Keratinocyte (primary cell): ENCODE measurements around the gene CEACAM21.

Source experiments
- EZH2 ChIP-seq: IDR thresholded peaks from one replicate; pipeline ENCODE4 v1.6.1; 2012; ENCODE audit warnings: inconsistent platforms, mild to moderate bottlenecking, low read length, moderate library complexity
- TF ChIP-seq, protein P1 (sequence below), 3 experiments: IDR thresholded peaks in 1 of 3; conservative IDR thresholded peaks in 1 of 3; optimal IDR thresholded peaks in 1 of 3; 2 replicates in 2 of 3; 3 replicates in 1 of 3; pipeline versions ENCODE3 to v1.5.1; 2011; ENCODE audit warnings: low read length in 3 of 3, mild to moderate bottlenecking in 3 of 3, moderate library complexity in 2 of 3, control low read depth in 1 of 3, inconsistent platforms in 1 of 3; ENCODE audit not compliant: insufficient read depth in 2 of 3; ENCODE audit errors: extremely low read depth in 1 of 3

DNA sequence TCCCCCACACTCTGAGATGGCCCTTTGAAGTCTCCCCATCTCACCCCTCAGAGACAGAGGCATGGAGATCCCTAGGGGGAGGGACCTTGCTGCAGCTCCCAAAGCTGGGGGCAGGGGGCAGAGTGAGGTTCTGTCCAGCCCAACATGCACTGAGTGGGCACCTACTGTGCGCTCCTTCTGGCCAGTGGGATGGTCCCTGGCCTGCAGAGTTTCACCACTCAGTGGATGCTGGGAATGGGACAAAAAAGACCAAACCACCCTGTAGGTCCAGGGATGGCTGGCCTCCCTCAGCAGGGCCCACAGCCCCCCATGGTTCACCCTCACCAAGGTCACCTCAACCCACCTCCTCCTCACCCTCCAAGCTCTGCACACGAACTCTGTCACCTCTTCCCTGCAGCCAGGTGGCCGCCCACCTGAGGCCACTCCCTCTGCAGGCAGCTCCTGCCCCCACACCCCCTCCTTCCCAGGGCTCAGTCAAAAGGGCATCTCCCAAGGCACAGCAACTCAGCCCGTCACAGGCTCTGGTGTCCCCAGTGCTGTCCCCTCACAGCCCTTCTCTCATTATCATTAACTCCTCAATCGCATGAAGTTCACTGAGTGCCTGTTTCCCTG is 16.1 kb downstream of the CEACAM21 start:
- TF ChIP-seq, protein P1, sequence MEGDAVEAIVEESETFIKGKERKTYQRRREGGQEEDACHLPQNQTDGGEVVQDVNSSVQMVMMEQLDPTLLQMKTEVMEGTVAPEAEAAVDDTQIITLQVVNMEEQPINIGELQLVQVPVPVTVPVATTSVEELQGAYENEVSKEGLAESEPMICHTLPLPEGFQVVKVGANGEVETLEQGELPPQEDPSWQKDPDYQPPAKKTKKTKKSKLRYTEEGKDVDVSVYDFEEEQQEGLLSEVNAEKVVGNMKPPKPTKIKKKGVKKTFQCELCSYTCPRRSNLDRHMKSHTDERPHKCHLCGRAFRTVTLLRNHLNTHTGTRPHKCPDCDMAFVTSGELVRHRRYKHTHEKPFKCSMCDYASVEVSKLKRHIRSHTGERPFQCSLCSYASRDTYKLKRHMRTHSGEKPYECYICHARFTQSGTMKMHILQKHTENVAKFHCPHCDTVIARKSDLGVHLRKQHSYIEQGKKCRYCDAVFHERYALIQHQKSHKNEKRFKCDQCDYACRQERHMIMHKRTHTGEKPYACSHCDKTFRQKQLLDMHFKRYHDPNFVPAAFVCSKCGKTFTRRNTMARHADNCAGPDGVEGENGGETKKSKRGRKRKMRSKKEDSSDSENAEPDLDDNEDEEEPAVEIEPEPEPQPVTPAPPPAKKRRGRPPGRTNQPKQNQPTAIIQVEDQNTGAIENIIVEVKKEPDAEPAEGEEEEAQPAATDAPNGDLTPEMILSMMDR (optimal IDR thresholded peaks at IDR 0.05 in 1 of 3, IDR thresholded peaks at IDR 0.05 in 1 of 3, conservative IDR thresholded peaks at IDR 0.05 in 1 of 3; ENCODE audit: extremely low read depth in 1 of 3, insufficient read depth in 2 of 3, low read length in 3 of 3): no peak
- no peak for TF ChIP-seq EZH2
